GM19397 (cell line): ENCODE measurements around the gene MED10.

Experiments used
- ATAC-seq: cut with Tn5 transposase; IDR thresholded peaks from one replicate; pipeline ENCODE4 v1.9.1; 2021; ENCODE audit warnings: mild to moderate bottlenecking, moderate library complexity; ENCODE audit not compliant: unreplicated experiment

Gene MED10

DNA sequence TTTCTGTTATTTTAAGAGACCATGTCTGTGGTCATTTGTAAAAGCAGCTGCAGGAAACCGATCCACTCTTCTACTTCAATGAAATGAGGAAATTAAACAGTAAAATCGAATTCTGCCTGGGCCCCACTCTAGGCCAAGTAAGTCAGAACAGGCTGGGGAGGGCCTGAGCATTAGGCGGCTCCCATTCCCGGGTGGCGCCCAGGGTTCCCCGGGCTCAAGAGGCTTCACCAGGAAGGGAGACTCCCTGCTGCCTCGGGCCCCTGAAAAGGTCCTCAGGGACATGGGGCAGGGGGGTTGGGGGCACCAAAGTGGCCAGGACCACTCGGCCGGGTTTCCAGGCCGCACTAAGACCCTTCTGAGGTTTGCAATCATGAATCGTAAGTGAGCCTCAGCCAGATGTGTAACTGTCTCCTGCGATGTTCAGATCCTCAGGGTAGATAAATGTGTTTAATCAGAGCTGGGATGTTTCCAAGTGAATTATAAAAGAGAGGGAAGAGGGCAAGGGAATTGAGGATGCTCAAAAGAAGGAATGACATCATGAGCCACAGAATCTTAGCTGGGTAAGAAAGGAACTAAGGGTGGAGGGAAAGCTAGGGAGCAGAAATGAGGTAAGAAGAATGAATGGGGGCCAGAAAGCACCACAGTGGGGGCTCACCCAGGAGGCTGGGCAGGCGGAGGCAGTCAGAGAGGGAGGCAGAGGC is 24.6 kb downstream of the MED10 start:
- no peak for ATAC-seq

DNA sequence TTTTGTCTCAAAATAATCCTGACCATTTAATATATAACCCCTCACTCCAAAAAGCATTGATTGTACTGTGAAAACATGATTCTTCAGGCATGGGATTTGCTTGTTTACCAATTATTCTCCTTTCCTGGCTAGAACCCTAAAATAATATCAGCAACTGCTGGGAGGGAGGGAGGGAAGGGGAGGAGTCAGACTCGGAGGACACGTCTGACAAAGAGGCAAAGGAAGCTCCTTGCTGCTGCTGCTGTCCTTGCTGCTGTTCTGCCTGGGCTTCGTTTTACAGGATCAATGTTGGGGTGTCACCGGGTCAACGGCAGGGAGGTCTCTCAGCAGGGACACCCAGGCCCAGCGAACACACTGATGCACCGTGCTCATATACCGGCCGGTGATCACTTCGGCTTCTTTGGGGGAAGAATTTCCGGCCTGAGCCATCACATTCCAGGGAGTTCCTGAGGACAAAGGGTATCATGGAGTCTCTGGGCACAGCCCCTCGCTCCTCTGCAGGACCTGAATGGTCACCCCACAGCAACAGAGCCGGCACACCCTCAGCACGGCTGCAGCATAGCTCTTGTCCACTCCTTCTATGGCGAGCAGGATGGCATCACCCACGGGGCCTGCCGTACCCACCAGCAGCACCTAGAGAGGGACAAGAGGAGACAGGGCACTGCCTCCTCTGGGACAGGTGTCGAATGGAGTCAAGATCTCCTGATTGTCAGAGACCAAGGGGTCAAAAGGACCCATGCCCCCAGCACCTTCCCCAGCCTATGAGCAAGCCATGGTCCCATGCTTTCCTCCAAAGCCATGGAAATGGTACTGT is 27.9 kb downstream of the MED10 start:
- no peak for ATAC-seq

DNA sequence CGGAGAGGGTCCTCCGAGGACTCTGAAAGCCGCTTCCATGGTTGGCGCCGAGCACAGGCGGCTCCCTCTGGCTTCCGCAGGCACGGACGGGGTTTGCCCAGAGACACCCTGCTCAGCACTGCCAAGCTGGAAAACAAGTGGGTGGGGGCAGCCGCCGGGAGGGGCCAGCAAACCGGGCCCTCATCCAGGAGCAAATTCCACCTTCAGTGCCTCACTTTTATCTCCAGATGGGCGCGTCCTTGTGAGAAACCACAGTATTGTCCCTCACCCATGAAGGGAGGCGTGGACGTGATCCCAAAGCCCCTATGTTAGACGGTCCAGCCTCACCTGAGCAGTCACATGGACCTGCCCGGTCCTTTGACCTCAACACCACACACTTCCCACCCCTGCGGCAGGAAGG is 29.0 kb downstream of the MED10 start:
- ATAC-seq: no peak

DNA sequence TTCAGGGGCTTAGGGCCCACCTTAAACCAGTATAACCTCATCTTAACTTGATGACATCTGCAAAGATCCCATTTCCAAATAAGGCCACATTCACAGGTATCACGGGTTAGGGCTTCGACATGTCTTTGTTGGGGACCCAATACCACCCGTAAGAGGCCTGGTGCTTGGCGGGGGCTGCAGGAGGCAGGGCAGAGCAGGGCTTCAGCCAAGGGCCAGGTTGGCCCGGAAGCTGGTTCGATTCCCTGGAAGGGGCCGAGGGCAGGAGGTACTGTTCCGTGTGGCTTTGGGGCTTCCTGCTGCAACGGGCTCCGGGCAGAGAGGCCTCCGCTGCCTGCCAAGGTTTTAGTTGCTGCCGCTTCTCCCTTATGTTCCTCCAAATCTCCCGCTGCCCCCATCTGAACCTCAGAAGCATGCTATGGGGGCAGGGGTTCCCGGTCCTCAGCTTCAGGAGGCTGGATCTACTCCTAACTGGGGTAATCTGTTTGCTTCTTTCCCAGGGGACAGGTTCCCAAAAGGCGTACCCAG is 29.8 kb downstream of the MED10 start:
- ATAC-seq: no peak

DNA sequence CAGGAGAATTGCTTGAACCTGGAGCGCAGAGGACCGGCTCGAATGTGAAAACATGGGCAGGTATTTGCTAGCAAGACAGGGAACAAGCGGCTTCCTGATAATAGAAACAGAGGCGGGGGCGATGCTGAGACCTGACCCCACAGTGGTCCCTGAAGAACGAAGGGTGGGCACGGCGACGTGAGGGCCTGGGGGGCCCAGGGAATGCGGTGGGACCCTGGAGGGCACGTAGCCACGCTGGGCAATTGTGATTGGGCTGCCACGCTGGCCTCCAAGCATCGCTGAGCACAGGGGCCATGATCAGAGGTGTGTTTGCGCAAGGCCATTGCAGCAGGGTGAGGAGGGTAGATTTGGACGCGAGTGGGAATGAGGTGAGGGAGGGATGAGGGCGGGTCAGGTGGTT is 30.7 kb downstream of the MED10 start:
- no peak for ATAC-seq

DNA sequence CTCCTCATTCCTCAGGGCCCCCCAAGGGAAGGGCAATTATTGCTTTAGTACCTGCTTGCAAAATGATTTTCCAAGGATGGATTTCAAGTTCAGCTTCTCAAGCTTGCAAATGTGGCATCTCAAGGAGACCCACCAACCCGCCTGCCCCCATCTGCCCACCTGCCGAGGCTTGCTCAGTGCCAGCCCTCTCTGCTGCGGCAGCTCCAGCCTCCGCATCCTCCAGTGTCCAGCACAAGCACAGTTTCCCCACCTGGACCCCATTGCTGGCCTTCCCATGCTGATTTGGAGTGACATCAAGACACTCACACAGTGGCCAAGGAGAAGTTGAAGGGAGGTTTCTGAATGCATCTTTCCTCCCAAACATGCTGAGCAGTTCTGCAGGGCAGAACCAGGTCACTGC is 31.2 kb downstream of the MED10 start:
- ATAC-seq: no peak

DNA sequence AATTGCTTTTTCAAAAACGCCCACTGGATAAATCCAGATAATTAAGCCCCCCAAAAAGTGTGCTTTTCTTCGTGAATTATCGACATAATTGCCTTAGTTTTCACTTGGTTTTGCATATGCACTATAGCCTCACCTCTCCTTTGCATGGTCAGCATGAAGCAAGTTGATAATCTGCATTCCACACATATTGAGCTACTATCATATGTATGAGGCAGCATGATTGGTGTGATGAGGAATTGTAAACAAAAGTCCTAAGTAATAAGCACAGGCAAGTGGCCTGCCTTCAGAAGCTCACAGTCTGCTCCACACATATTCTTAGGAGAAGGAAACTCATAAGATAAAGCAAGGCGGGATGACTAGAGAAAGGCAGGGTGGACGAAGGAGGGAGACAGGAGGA is 33.8 kb downstream of the MED10 start:
- ATAC-seq: no peak

DNA sequence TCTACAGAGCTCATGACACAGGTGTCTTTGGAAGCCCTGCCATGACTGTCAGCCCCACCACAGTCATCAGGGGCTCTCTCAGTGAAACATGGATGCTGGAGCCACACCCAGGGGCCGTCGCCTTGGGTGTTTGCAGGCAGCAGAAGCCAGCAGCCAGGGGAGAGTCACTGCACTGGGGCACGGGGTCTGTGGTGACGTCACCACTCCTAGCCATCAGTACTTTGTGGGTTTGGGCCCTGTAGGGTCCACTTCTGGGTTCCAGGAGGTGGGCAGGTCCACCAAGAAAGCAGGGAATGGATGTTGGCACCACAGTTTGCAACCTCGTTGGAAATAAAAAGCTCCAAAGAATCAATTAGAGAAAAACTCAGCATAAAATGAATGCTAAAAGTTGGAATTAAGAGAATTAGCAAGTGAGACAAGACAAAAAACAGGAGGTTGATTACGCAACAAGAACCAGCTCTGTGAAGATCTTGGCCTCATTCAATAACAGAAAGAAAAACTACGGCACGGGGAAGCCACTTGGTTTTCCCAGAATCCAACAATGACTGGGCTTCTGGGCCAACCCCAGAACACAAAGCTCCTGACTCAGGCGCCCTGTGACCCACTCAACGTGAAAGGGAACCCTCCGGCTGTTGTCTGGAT is 34.3 kb downstream of the MED10 start:
- no peak for ATAC-seq

DNA sequence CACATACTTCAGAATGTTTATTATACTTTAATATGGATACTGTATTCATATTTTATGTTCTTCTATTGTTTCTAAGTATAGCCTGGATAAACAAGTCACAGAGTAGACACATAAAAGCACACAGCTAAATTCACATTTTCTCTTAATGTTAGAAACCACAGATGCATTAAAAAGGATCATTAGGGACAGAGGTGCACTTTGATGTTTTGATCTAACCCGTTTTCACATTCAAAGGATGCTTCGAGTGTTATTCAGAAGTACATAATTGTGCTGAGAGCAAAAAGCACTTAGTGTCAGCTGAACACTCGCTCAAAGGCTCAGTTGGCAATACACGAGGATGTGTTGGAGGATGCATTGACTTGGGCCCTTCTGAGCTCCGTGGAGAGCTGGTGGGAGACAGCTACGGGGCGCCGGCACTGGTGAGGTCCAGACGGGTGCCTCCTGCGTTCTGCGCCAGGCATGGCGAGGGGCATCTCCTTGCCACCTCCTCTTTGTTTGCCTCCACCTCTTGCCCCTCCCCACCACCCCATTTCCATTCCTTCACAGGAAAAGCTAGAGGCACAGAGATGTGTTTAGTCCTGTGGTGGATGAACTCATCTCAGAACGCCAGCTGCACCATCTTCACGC is 35.5 kb downstream of the MED10 start:
- no peak for ATAC-seq

DNA sequence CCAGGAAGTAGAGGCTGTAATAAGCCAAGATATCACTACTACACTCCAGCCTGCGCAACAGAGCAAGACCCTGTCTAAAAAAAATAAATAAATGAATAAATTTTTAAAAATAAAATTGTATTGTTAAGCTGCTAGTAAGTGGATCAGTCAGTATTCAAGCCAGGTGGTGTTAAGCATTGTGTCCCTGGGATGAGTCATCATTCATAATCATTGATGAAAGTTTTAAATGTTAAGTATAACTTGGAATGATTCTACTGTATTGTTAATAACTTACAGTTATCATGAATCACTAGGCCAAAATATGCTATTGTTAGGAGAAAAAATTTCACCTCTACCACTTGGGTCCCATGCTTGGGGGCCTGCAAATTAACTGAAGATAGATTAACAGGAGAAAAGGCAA is 38.2 kb downstream of the MED10 start:
- ATAC-seq: no peak

DNA sequence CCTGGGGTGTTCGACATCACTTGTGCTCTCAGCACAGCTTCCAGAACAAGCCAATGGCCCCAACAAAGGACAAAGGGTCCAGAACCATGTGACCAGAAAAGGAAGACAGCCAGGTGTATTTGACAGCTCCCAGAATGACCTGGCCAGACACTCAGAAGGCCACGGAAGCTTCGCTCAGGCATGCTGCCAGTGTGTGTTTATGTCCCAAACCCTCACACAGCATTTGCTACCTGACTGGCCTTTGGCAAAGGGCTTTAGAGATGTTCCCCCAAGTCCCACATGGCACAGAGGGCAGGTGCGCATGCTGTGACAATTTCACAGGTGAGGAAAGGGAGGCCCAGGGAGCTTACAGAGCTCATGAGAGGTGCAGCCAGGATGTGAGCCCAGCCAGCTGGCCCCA is 39.5 kb downstream of the MED10 start:
- ATAC-seq: no peak

DNA sequence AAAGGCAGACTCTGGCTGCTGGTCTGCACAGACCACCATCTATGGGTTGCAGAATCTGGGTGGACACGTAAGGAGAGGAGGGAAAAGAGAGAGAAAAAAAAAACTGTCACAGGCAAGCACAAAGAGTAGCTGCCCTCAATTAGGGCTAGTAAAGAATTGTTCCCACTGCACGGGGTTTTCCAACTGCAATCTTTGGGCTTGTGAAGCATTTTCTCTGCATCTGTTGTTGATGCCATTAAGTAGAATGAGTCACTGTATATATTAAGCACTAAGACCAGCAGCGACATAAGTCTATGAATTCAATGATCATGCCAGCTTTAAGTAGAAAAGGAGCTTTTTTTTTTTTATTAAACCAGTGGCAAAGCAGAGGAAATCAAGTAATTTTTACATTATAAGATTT is 40.2 kb downstream of the MED10 start:
- ATAC-seq: no peak

DNA sequence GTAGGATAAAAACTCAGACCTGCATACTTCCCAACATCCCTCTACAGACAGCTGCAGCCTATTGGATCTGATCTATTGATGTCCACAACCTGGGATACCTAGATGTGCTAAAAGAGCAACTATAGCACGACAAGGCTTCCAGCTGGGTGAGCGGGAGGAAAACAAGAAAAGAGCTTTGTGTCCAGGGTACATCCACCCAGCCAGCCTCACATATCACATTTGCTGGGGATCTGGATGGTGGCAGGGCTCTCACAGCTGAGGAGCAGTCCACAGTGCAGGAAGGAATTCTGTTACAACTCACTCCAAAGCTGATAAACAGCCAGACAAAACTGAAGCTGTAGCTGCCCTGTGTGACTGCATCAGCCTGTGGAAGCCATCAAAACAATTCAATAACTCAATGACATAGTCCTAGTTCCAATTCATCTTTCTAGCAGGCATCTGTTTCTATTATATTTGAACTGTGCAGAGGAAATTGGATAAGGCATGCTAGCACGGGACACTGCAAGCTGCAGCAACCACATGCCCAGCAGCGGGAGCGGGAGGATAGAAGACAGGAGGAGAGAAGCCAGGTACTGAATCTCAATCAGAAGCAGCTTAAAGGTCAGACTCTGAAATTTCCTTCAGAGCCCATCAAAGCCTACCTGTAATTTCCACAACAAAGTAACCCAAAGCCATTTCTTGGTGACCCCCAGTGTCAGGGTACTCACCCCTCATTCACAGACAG is 45.0 kb downstream of the MED10 start:
- no peak for ATAC-seq

DNA sequence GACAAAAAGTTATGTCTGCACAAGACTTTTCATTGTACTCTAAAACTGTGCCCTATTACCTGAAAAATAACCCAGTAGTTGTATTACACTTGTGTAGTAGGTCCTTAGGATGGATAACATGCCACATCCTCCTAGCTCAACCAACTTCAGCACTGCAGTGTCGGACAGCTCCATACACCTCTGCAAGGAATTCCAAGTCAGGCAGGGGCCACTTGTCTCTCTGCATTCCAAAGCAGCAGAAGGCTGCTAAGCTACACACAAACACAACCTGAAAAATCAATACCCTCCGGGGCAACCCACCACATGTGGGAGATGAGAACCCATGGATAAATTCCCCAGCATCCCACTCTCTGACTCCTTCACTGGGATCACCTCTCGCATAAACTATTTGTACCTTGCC is 50.2 kb downstream of the MED10 start:
- no peak for ATAC-seq

DNA sequence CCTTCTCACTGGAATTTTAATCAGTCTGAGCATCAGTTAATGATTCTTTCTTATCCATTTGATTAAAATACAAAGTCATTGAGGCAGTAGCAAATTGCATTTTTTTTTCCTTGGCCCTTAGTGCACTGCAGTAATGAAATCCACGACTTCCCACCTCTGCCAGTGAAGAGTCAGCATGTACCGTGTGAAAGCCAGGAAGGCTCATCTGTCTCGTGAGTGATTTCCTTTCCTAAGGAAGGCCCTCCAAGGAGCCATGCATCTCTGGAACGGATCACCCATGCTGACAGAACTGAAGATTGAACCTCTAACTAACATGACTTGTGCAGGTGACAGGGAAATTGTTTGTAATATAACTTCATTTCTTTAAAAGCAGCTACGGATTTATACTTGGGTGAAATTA is 51.6 kb downstream of the MED10 start:
- ATAC-seq: no peak

DNA sequence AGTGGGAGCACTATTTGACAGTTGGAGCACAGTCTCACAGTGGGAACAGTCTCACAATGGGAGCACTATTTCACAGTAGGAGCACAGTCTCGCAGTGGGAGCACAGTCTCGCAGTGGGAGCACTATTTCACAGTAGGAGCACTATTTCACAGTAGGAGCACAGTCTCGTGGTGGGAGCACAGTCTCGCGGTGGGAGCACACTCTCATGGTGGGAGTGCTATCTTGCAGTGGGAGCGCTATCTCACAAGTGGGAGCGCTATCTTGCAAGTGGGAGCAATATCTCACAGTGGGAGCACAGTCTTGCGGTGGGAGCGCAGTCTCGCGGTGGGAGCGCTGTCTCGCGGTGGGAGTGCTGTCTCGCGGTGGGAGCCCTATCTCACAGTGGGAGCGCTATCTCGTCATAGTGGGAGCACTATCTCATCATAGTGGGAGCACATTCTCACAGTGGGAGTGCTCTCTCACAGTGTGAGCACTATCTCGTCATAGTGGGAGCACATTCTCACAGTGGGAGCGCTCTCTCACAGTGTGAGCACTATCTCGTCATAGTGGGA is 56.1 kb downstream of the MED10 start:
- ATAC-seq: no peak
